GM21423 (cell line): ENCODE measurements around the gene PITX1.

ENCODE experiments used
- ATAC-seq: cut with Tn5 transposase; IDR thresholded peaks from one replicate; pipeline ENCODE4 v1.9.1; 2021; ENCODE audit warnings: mild to moderate bottlenecking, moderate library complexity; ENCODE audit not compliant: unreplicated experiment

PITX1 gene

GRCh38 chr5:135042595-135042994, 8.6 kb upstream of the PITX1 start:
- no peak for ATAC-seq

GRCh38 chr5:135041726-135042125, 7.7 kb upstream of the PITX1 start:
- ATAC-seq = no peak

GRCh38 chr5:135041145-135041587, 7.1 kb upstream of the PITX1 start:
- no peak for ATAC-seq

- ATAC-seq = no peak
Measured at GRCh38 chr5:135040333-135041144, 6.5 kb upstream of the PITX1 start.

GRCh38 chr5:135040034-135040332, 6.0 kb upstream of the PITX1 start:
- no peak for ATAC-seq

- no peak for ATAC-seq
Measured at GRCh38 chr5:135039271-135040033, 5.4 kb upstream of the PITX1 start.

- ATAC-seq = no peak
Measured at GRCh38 chr5:135038813-135039270, 4.8 kb upstream of the PITX1 start.

GRCh38 chr5:135038205-135038812, 4.3 kb upstream of the PITX1 start:
- no peak for ATAC-seq

- ATAC-seq = no peak
Measured at GRCh38 chr5:135037519-135038204, 3.6 kb upstream of the PITX1 start.

- no peak for ATAC-seq
Measured at GRCh38 chr5:135036405-135036804, 2.4 kb upstream of the PITX1 start.

GRCh38 chr5:135035678-135036030, 1.6 kb upstream of the PITX1 start:
- no peak for ATAC-seq

- no peak for ATAC-seq
Measured at GRCh38 chr5:135034963-135035677, 1.1 kb upstream of the PITX1 start.

- ATAC-seq = peak; percentile 9
Measured at GRCh38 chr5:135034236-135034962, 371 bp upstream of the PITX1 start.

GRCh38 chr5:135032999-135033861, 798 bp downstream of the PITX1 start:
- ATAC-seq = no peak

- no peak for ATAC-seq
Measured at GRCh38 chr5:135032695-135032998, 1.4 kb downstream of the PITX1 start.

GRCh38 chr5:135031813-135032694, 2.0 kb downstream of the PITX1 start:
- no peak for ATAC-seq

GRCh38 chr5:135030956-135031812, 2.8 kb downstream of the PITX1 start:
- ATAC-seq = no peak
